ENCODE measurements around the gene PADI4.

PADI4 gene

DNA sequence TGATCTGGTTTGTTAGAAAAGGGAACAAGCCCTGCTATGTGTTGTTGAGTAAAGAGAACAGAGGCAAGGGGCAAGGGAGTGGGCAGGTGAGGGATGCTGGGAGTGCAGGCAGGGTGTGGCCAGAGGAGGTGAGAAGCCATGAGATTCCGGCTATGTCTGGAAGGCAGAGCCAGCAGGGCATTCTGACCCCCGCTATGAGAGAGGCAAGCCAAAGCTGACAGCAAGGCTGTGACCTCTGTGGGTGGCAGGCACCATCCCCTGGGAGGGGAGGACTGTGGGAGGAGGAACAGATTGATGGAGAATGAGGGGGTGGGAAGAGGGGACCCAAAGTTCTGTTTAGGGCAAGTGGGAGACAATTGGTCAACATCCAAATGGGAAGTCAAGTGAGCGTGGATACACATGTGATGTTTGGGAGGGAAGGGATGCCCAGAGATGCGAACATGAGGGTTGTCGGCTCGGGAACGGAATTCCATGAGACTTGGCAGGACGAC is 44.5 kb downstream of the PADI4 start:
- no peak for DNase-seq

DNA sequence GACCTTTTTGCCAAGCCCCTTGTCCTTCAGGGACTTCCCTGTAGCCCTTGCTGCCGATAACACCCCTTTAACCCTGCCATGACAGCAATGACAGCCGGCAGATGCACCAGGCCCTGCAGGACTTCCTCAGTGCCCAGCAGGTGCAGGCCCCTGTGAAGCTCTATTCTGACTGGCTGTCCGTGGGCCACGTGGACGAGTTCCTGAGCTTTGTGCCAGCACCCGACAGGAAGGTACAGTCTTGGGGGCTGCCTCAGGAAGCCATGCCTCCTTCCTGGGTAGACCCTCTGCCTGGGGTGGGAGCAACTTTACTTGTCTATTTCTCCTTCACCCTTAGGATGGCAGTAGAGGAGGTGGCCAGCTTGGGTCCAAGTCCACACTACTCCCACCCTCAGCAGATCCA is 47.9 kb downstream of the PADI4 start:
- DNase-seq: no peak

DNA sequence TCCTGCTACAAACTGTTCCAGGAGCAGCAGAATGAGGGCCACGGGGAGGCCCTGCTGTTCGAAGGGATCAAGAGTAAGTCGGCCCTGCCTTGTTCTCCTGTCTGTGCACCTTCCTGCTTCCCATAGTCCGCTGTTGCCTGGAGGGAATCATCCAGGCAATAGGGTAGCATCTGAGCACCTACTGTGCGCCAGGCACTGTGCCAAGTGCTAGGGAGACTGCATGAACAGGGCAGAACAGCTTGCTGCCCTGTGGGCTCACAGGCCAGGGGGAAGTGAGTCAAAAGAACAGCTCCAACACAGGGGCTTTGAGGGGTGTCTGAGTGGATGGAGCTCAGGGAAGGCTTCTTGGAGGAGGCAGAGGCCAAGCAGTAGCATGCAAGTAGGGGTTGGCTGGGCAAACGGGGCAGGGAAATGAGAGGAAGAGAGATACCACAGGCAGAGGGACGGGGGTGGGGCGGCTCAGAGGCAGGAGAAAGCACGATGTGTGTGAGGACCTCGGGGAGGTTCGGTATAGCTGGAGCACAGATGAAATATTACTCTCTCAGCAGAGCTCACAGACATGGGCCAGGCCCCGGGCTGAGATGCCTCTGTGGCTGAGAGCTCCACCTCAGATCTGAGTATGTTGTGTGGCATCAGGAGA is 48.5 kb downstream of the PADI4 start:
- DNase-seq: no peak

DNA sequence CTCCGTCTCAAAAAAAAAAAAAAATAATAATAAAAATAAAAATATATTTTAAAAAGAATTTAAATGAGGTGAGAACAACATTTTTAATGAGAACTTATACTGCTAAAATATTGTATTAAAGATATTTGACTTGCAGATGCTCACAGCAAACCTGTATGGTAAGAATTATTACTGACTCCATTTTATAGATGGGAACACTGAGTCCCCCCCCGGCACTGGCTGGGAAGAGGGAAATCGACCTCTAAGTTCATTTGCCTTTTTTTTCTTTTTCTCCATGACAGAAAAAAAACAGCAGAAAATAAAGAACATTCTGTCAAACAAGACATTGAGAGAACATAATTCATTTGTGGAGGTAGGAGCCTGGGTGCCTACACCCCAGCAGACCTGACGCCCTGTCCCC is 50.6 kb downstream of the PADI4 start:
- no peak for DNase-seq

DNA sequence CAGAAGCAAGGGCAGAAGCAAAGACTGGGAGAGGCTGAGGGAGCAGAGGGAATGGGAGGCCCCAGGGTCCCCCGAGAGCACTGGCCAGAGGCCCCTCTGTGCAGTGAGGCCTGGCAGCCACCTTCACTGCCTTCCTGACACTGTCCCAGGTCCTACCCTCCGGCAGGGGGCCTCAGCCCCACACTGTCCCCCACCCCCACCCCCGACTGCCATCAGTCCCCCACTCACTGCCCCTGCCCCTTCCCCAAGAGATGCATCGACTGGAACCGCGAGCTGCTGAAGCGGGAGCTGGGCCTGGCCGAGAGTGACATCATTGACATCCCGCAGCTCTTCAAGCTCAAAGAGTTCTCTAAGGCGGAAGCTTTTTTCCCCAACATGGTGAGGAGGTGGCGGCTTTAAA is 51.0 kb downstream of the PADI4 start:
- DNase-seq: no peak

DNA sequence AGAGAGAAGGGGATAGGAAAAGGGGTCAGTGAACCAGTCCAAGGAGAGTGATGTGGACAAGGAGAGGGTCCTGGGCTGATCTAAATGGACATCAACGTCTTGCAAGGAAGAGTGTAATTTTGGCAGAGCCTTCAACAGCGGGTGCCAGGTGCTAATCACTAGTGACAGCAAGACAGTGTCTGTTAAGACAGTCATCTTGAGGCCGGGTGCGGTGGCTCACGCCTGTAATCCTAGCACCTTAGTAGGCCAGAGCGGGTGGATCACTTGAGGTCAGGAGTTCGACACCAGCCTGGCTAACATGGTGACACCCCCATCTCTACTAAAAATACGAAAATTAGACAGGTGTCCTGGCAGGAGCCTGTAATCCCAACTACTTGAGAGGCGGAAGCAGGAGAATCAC is 51.8 kb downstream of the PADI4 start:
- DNase-seq: no peak

DNA sequence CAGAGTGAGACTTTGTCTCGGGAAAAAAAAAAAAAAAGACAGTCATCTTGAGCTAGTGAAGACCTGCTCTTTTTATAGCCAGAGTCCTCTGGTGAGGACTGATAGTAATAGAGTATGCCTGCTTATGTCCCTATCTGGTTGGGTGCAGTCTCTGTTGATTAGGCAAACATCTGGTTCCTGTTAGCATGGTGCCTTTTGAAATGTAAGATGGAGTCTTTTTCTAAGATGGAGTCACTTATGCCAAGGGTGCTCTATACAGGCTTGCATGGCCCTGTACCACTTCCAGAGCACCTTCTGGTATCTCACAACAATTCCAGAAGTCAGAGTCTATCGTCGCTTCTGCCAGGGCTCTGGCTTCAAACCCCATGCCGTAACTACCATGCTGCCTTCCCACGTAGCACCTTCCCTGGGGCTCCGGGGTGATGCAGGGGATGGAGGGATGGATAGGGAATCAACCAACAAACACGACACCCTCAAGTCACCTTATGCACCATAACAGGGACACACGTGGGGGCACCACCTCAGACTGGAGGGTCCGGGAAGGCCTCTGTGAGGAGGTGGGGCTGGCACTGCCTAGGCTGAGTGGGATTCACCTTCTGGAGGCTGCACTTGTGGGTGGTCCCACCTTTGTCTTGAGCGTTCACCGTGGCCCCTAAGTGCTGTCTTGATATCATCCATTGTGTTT is 52.4 kb downstream of the PADI4 start:
- DNase-seq: no peak

DNA sequence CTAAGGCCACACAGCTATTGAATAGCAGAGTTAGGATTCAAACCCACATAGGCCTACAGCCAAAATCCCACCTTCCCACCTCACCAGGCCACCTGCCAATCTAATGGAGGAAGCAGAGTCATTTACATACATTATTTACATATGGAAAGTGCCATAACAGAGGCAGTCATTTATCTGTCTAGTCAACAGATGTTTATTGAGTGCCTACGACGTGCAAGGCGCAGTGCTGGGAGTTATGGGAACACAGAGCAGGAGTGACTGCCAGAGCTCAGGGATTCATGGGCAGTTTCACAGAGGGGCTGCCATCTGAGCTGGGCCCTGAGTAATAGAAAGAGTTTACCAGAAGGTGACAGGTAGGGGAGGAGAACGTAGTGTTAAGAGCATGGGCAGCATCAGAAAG is 53.7 kb downstream of the PADI4 start:
- DNase-seq: no peak

DNA sequence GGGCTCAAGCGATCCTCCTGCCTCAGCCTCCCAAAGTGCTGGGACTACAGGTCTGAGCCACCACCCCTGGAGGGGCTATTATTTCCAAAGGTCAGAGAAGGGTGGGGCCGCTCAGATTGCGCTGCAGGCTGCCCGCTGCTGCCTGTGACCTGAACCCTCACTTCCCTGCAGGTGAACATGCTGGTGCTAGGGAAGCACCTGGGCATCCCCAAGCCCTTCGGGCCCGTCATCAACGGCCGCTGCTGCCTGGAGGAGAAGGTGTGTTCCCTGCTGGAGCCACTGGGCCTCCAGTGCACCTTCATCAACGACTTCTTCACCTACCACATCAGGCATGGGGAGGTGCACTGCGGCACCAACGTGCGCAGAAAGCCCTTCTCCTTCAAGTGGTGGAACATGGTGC is 55.4 kb downstream of the PADI4 start:
- DNase-seq: no peak

DNA sequence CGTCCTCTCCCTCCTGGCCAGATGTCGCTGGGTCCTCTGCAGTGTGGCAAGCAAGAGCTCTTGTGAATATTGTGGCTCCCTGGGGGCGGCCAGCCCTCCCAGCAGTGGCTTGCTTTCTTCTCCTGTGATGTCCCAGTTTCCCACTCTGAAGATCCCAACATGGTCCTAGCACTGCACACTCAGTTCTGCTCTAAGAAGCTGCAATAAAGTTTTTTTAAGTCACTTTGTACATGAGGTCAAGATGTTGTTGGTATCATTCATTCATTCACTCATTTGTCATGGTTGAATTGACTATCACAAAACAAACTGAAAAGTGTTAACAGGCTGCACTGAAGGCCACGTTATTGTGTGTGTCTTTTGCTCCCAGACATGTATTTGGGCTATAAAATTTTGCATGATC is 55.8 kb downstream of the PADI4 start:
- no peak for DNase-seq

DNA sequence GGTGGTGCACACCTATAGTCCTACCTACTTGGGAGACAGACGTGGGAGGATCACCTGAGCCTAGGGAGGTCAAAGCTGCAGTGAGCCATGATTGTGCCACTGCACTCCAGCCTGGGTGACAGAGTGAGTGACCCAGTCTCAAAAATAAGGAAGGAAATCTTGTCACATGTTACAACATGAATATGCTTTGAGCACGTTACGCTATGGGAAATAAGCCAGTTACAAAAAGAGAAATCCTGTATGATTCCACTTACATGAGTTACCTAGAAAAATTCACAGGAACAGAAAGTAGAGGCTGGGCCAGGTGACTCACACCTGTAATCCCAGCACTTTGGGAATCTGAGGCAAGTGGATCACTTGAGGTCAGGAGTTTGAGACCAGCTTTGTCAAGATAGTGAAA is 57.3 kb downstream of the PADI4 start:
- DNase-seq: no peak

DNA sequence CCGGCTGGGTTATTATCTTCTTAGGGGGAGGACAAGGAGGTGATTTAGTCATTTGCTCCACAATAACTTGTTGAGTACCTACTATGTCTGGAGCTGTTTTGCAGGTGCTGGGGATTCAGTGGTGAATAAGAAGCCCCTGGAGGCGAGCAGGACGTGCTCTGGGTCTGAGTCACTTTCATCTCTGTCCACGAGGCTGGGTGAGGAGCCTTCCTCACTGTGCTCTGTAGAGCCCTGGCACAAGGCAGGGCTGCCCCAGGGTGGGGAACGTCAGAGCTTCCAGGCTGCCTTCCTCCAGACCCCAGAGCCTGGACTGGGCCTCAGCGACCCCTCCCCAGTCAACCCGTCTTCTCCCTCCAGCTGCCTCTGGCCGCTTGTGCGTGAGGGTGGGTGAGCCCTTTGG is 61.5 kb downstream of the PADI4 start:
- DNase-seq: no peak

DNA sequence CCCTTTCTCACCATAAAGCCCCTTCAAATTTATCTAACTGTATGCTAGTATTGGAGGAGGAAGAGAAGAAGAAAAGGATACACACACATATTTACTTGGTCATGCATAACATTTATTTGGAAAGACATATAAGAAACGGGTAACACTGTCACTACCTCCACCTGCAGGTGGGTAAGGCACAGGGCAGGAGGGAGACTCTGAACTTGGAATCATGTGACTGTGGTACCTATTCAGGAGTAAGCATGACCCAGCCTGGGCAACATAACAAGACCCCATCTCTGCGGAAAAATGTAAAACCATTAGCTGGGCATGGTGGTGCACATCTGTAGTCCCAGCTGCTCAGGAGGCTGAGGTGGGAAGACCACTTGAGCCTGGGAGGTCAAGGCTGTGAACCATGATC is 62.6 kb downstream of the PADI4 start:
- no peak for DNase-seq

DNA sequence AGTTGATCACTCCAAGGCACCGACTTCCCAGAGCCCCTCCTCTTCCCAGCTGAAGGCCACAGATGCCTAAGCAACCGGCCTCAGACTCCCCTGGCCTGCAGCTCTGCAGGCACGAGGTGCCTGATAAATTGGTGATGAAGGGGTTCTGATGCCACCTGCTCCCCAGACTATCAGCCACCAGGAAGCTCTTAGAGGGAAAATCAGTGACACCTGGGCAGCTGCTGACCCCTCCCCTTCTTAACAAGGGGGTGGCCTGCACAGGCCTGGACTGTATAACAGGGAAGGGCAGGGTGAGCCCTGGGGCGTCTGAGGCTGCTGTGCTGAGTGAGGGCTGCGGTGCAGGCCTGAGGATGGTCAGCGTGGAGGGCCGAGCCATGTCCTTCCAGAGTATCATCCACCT is 63.9 kb downstream of the PADI4 start, which contains the start of gene PADI6:
PADI6 (plus strand) TSS at position 301 of the 400 bp plus-strand sequence; CDS start at position 351, 50 bp downstream.
- DNase-seq: no peak

DNA sequence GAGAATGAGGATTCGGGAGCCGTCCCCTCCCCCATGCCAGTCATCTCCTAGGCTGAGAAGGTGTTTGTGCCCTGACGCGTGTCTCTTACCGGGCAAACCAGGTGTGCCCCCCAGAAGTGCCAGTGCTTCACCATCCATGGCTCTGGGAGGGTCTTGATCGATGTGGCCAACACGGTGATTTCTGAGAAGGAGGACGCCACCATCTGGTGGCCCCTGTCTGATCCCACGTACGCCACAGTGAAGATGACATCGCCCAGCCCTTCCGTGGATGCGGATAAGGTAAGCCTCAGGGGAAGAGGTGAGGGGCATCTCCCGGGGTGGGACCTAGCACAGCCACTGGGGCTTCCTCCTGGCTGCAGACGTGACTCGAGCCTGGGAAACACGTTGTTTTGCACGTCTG is 65.0 kb downstream of the PADI4 start:
- DNase-seq: no peak

DNA sequence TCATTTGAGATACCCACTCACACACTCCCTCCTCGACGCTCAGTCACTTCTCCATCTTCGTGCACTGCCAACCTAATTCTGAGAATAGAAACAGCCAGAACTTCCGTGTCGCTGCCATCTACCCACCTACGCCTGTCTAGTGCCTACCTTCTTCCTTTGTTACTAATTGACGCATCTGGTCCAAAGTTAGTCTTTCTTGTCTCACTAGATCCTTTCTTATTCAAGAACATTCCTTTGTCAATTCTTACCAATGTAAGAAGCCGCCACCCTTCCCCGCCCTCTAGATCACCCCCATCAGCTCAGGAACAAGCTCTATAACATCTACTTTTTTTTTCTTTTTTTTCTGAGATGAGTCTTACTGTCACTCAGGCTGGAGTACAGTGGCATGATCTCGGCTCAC is 67.7 kb downstream of the PADI4 start:
- DNase-seq: no peak

DNA sequence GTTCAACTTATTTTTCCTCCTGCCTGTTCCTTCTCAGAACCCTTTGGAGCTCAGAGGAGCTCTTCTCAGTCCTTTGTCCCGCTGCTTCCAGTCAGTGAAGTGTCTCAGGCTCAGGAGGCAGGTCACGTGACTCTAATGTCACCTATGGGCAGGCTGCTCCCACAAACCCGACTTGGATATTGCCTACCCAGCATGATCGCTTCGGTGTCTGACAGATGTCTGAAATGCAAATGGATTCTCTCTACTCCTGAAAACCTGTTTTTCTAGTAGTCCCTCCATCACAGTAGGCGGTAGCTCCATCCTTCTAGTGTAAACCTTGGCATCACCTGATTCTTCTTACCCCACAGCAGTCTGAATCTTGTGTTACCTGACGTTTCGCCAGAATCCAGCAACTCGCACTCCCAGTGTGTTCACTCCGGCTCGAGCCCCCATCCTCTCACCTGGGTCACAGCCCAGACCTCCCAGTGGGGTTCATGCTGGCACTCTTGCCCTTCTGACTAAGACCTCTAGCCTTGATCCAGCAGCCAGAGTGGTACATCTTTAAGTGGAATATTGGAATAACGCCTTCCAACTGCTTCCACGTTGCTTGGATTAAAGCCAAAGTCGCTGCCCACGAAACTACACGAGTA is 69.4 kb downstream of the PADI4 start:
- DNase-seq: no peak

DNA sequence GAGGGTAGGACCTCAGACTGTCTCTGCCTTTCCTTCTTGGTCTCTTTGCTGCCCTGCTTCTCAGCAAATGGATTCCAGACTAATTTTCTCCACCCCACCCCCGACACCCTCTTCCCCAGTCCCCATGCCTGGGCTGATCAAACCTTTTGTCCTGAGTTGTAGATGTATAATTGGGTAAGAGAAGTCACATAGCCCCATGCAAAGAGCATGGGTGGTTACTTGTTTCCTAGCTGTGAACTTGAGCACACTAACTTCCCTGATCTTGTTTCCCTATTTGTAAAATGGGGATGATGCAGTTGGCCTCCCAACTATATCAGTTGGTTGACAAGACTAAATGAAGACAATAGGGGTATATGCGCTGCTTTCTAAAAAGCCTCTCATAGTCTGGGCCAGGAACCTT is 73.2 kb downstream of the PADI4 start:
- no peak for DNase-seq

DNA sequence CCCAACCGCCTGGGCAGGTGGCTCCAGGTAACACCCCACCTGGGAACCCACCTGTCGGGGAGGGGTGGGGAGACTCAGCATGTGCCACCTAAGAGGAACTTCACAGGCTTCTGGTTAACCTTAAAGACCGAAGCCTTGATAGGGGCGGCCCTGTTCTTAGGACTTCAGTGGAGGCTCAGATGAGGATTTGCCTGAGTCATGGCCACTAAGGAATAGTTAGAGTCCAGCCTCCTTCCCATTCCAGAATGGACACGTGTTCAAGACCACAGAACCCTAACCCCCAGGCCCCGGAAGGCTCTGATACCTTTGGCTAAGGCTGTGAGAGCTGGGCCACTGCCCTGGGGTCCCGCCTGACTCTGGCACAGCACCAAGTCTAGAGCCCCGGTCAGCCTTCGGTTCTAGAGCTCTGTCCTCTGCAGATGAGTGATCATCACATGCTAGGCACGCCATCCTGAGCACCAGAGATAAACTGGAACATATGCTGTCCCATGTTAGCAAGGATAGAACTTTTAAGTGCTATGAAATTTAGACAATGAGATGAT is 84.3 kb downstream of the PADI4 start:
- no peak for DNase-seq

DNA sequence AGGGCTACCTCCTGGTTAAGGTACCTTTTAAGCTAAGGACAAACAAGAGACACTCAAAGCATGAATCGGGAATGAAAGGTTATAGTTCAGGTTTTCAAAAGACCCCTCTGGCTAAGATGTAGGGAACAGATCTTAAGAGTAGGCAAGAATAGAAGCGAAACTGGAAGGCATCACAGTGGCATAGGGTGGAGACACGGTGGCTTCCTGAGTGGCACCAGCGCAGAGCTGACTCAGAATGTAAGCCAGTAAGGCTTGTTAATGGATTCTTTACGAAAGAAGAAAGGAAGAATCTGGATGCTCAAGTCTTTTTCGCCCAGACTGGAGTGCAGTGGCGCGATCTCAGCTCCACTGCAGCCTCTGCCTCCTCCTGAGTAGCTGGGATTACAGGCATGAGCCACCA is 85.2 kb downstream of the PADI4 start:
- no peak for DNase-seq

DNA sequence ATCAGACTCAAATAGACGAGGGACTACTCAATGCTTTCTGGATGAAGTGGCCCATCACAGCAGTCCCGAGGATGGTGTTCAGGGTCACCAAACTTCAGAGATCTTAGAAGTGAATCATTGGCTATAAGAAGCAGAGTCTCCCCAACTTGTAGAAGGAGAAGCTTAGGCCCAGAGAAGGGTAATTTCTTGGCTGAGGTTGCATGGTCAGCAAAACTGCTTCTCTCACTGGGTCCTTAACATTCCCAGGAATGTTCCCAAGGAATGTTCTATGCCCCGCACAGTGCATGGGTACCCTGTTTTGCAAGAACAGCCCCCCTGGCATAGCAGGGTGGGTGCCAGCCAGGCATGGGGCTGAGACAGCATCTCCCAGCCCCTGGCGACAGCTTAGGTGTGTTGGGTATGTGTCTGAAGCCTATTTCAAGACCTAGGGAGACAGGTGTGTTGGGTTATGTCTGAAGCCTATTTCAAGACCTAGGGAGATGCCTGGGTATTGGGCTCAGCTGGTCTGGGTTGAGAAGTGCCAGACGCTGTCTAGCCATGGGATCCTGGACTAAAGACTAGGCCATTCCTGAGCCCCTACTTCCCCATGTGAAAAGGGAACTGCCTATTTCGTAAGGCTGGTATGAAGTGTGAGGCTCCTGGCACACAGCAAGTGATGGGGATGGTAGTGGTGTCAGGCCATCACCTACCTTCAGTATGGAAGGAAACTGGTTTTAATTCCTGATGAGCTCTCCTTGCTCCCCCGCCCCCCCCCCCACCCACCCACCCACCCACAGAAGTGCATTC is 90.1 kb downstream of the PADI4 start:
- no peak for DNase-seq

DNA sequence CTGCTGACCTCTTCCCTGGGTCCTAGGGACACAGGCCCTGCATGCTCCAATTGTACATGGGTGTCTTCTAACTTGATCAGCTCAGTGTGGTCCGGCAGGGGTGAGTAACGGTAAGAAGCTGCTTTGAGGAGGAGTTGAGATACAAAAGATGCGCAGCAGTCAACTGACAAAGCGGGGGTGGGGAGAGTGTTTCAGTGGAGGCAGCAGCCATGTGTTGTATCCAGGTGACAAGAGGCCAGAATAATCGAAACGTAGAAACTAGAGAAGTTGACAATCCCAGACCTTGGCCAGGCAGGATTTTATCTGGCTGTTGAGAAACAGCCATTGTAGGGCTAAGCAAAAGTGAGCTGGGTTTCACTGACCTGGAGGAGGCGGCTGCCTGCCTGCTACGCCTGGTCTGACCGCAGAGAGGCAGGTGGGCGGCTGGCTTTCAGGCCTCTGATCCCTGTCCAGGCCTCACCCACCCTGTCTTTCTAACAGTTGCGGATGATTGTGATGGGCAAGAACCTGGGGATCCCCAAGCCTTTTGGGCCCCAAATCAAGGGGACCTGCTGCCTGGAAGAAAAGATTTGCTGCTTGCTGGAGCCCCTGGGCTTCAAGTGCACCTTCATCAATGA is 92.8 kb downstream of the PADI4 start:
- DNase-seq: no peak

DNA sequence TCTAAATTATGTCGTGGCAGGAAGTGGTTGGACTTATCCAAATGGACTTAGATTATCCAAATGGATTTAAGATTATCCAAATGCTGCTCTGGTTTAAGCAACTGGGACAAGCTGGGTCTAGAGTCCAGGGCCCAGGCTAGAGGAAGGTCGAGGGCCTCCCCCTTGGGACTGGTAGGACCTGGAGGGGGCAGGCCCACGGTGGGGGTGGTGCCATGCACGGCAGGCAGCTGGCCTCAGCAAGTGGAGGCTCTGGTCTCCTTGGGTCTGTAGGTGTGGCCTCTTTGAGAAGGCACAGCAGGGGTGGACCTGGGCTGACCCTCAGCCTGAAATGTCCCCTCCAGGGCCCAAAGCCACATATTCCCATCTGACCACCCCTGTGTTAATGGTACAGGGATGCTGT is 93.8 kb downstream of the PADI4 start:
- DNase-seq: no peak
